K562 (cell line): ENCODE results near the gene SNRNP70. TPM values are rescaled to one million over a fixed set of nuclear protein-coding genes. Genes with fewer than 3 reads are reported as not detected.

ENCODE experiments used
- ATAC-seq: fragments of 200-7000 bp; cut with Tn5 transposase; 3 replicates; pipeline ENCODE4 v1.9.1; 2020; ENCODE audit warnings: moderate library complexity
- BruUV-seq: library from RNA; stranded (reverse); fragments of 400-500 nt; replicated peaks from 2 replicates; lab custom pipeline; 2021; lab: Mats Ljungman, UMichigan
- CTCF ChIA-PET: fragments of 300-600 bp; formaldehyde crosslinking; extraction: SDS; loops from one replicate; lab custom pipeline; 2021; ENCODE audit warnings: low intra/inter-chr PET ratio; lab: Yijun Ruan, JAX
- POLR2A ChIA-PET: fragments of 300-600, 350-650 bp; sonication (Branson Sonifier 250); formaldehyde crosslinking; extraction: SDS; loops from one replicate; lab custom pipeline; 2021; ENCODE audit warnings: antibody characterized with exemption, inconsistent platforms; lab: Yijun Ruan, JAX
- DNase-seq, 4 experiments: peaks; one replicate each; pipeline versions ENCODE4 v3.0.0 to v3.0.0-alpha.2; 2011 to 2018; ENCODE audit warnings: low spot score in 3 of 4, mixed read lengths in 3 of 4; ENCODE audit errors: extremely low read depth in 1 of 4
- FAIRE-seq: peaks from 2 replicates; lab custom pipeline; 2011; peaks lifted over from hg19 to GRCh38; lab: Jason Lieb, UNC
- H2AFZ ChIP-seq: 2 replicates; pipeline ENCODE4 v1.6.0; 2011; ENCODE audit warnings: low read depth, low read length, control low read depth, inconsistent platforms
- H3K27ac ChIP-seq: fragments of 200-600 bp; 3 replicates; pipeline ENCODE4 v1.8.0; 2011; ENCODE audit warnings: low read depth, mild to moderate bottlenecking, control low read depth, inconsistent platforms, low read length, moderate library complexity, mixed read lengths; ENCODE audit errors: extremely low read depth
- H3K27me3 ChIP-seq, 2 experiments: fragments of 300-600 bp in 1 of 2; 2 replicates in 1 of 2; 3 replicates in 1 of 2; pipeline versions ENCODE4 v1.6.0 to v1.8.0; 2011; ENCODE audit warnings: inconsistent platforms in 2 of 2, low read length in 2 of 2, mild to moderate bottlenecking in 1 of 2, mixed read lengths in 1 of 2, moderate library complexity in 1 of 2; ENCODE audit not compliant: control insufficient read depth in 2 of 2, insufficient read depth in 2 of 2
- H3K36me3 ChIP-seq: fragments of 300-600 bp; 3 replicates; pipeline ENCODE4 v1.8.0; 2011; ENCODE audit warnings: mild to moderate bottlenecking, low read length, inconsistent platforms; ENCODE audit not compliant: control insufficient read depth, insufficient read depth
- H3K4me1 ChIP-seq, 2 experiments: fragments of 200-600 bp in 1 of 2; replicated peaks in 1 of 2; 2 replicates in 1 of 2; 3 replicates in 1 of 2; pipeline versions ENCODE4 v1.5.1 to v1.8.0; 2011; ENCODE audit warnings: inconsistent platforms in 2 of 2, low read length in 2 of 2, mild to moderate bottlenecking in 1 of 2, mixed read lengths in 1 of 2, moderate library complexity in 1 of 2; ENCODE audit not compliant: control insufficient read depth in 2 of 2, insufficient read depth in 2 of 2
- H3K4me2 ChIP-seq: 2 replicates; pipeline ENCODE4 v1.6.1; 2011; ENCODE audit warnings: low read length, control low read depth, inconsistent platforms, mixed read lengths; ENCODE audit not compliant: insufficient read depth
- H3K4me3 ChIP-seq: fragments of 200-600 bp; sonication (generic), shearing (Covaris generic); 2 replicates; pipeline ENCODE4 v1.5.1; 2016; ENCODE audit warnings: control low read depth, inconsistent platforms
- H3K79me2 ChIP-seq: fragments of 200-600 bp; 3 replicates; pipeline ENCODE4 v1.8.0; 2011; ENCODE audit warnings: low read length, inconsistent platforms; ENCODE audit not compliant: control insufficient read depth, insufficient read depth
- H3K9ac ChIP-seq, 2 experiments: 2 replicates each; pipeline versions ENCODE4 v1.6.0 to v1.6.1; 2011; ENCODE audit warnings: low read depth in 2 of 2, low read length in 2 of 2, control low read depth in 1 of 2, inconsistent platforms in 1 of 2, mild to moderate bottlenecking in 1 of 2, mixed read lengths in 1 of 2; ENCODE audit not compliant: insufficient read depth in 1 of 2
- H3K9me1 ChIP-seq: one replicate; pipeline ENCODE4 v1.6.0; 2011; ENCODE audit warnings: inconsistent platforms, mild to moderate bottlenecking, low read length, moderate library complexity; ENCODE audit not compliant: control insufficient read depth, insufficient read depth
- H3K9me3 ChIP-seq: replicated peaks from 2 replicates; pipeline ENCODE4 v1.5.1; 2011; ENCODE audit warnings: low read depth, low read length, inconsistent platforms; ENCODE audit not compliant: control insufficient read depth, insufficient read depth
- H4K20me1 ChIP-seq: replicated peaks from 2 replicates; pipeline ENCODE4 v1.6.1; 2011; ENCODE audit warnings: low read length, inconsistent platforms, mixed read lengths; ENCODE audit not compliant: control insufficient read depth, insufficient read depth
- CREB3L1 ChIP-seq: fragments of 450-650 bp; IDR thresholded peaks from 2 replicates; pipeline ENCODE4 v1.6.1; 2014; ENCODE audit warnings: low read depth, mild to moderate bottlenecking, moderate library complexity, borderline replicate concordance
- E2F3 ChIP-seq: fragments of 250-450 bp; sonication (Bioruptor Pico); IDR thresholded peaks from 2 replicates; pipeline ENCODE4 v1.4.0; 2020; ENCODE audit warnings: mild to moderate bottlenecking
- ELF2 ChIP-seq: fragments of 250-450 bp; sonication (Bioruptor Pico); IDR thresholded peaks from 2 replicates; pipeline ENCODE4 v1.5.0; 2021; ENCODE audit warnings: mild to moderate bottlenecking
- MLLT1 ChIP-seq, 2 experiments: fragments of 450-650 bp; IDR thresholded peaks; 2 replicates each; pipeline ENCODE4 v1.6.1; 2016
- NR4A1 ChIP-seq, 2 experiments: fragments of 250-450 bp in 1 of 2; fragments of 450-650 bp in 1 of 2; sonication (Bioruptor Pico) in 1 of 2; IDR thresholded peaks; 2 replicates each; pipeline versions ENCODE4 v1.4.0 to v1.6.1; 2016 to 2020; ENCODE audit warnings: mild to moderate bottlenecking in 2 of 2, missing compliant biosample characterization in 1 of 2, missing genetic modification characterization in 1 of 2, moderate library complexity in 1 of 2
- SP2 ChIP-seq: IDR thresholded peaks from 2 replicates; pipeline ENCODE4 v1.6.1; 2011; ENCODE audit warnings: mild to moderate bottlenecking, low read depth, low read length, moderate library complexity; ENCODE audit not compliant: poor library complexity, severe bottlenecking; ENCODE audit errors: extremely low read depth
- WGBS: fragments of 100-300 bp; shearing (Covaris generic); methylation state at CpG from one replicate; pipeline ENCODE4 v1.1.6; 2016; ENCODE audit warnings: low coverage, mixed read lengths; ENCODE audit not compliant: insufficient coverage; ENCODE audit errors: missing lambda C conversion rate; 5-methylcytosine and 5-hydroxymethylcytosine counted together
- in situ Hi-C: fragments of 300-500 bp; cut with MboI; formaldehyde crosslinking; loops from 4 replicates; pipeline ENCODE4 v1.15.0; 2018; ENCODE audit warnings: inconsistent platforms, mixed read lengths
- intact Hi-C: fragments of 100-400 bp; cut with micrococcal nuclease; formaldehyde crosslinking; loops from 2 replicates; pipeline ENCODE4 v1.14.2; 2022
- polyA plus RNA-seq, 8 experiments: library from polyadenylated mRNA; depleted of rRNA in 4 of 8; stranded (reverse) in 5 of 8; unstranded in 3 of 8; fragments of >200 nt; fragmentation: Nextera tagmentation in 2 of 8; fragmentation: Illumina TruSeq in 1 of 8; extraction: Ambion mirVana in 2 of 8; extraction: Trizol in 1 of 8; gene quantifications; 2 replicates each; pipeline versions ENCODE4 v1.2.1 to v1.2.3, GENCODE V29; 2011 to 2014; ENCODE audit warnings: inconsistent platforms in 1 of 8, missing spikeins in 1 of 8
- total RNA-seq, 7 experiments: library from RNA; depleted of rRNA in 6 of 7; stranded (reverse); fragments of >200 nt in 6 of 7; fragmentation: Illumina TruSeq in 2 of 7; extraction: Trizol in 2 of 7; gene quantifications; 2 replicates each; pipeline versions ENCODE4 v1.2.1 to v1.2.3, GENCODE V29; 2011 to 2021; ENCODE audit warnings: low replicate concordance in 1 of 7

The SNRNP70 gene
- total and polyA plus RNA-seq, 9 of the 15 experiments (the other 6 are each of a cell fraction or from before 2014, with no cell fraction given) = 2.8 to 496 (median 136) TPM

- Histone ChIP-seq H3K4me2 (peak overlapping the region; percentile 92), H3K79me2 (peaks cover 45% of the 10 kb centered on the region), H3K9me1 (no peaks in the 10 kb centered on the region), H3K36me3 (peaks cover 28% of the 10 kb centered on the region), H3K9ac (peak overlapping the region; percentile 94 to 98), H3K9me3 (no peaks in the 10 kb centered on the region), H2AFZ (peak overlapping the region; percentile 95), H3K27ac (peak overlapping the region; percentile 94), H4K20me1 (peaks cover 26% of the 10 kb centered on the region), H3K27me3 (no peaks in the 10 kb centered on the region), H3K4me1 (peaks cover 13 to 43% of the 10 kb centered on the region in 2 experiments; a peak in 4 of 5 replicates), H3K4me3 (peak overlapping the region; percentile 77)
- intact Hi-C loops = no loop called here
- 8% methylated on average over 25 of the region's 26 CpGs for WGBS
- CTCF ChIA-PET = interaction anchor here (0.6 kb wide), 1 partner anchor 75 kb away, joined by 3 read pairs; no protein-coding TSS in a partner anchor
- DNase-seq (peak in 1 of 4 experiments; percentile 61), FAIRE-seq (no peak), ATAC-seq (peak; percentile 23)
- in situ Hi-C loops = no loop called here
- TSS peak; percentile 67 for BruUV-seq
- POLR2A ChIA-PET = no interaction called here
- no peak for TF ChIP-seq CREB3L1
- TF ChIP-seq E2F3 = peak; percentile 29; the same call in 1 of the 2 replicates
- TF ChIP-seq MLLT1 (IDR thresholded peaks at IDR 0.05) = peak in 1 of 2 experiments; percentile 9; a peak in 1 of 4 replicates
- no peak for TF ChIP-seq ELF2 (CRISPR knock-in tag)
- no peak for TF ChIP-seq SP2
- TF ChIP-seq NR4A1 (CRISPR knock-in tag; IDR thresholded peaks at IDR 0.05) = no peak
- TF ChIP-seq NR4A1 (tag; IDR thresholded peaks at IDR 0.05) = peak; percentile 42; the same call in 1 of the 2 replicates
These were observed 838 bp upstream of the SNRNP70 start for GRCh38 chr19:49084206-49085019.
